Hippocampal formation (tissue), 2 donors: ENCODE data around the gene C9.
"Not testable (repeated sequence)": the region's sequence is repeated elsewhere in the genome, so short reads cannot be mapped to it uniquely, and the experiment has no call there.

Experiments used
- DNase-seq, 2 donors: peaks; one replicate each; lab custom pipeline; 2025; lab: John Stamatoyannopoulos, UW

C9 gene

GRCh38 chr5:39260095-39260494, 104.2 kb downstream of the C9 start:
- DNase-seq = no peak

- DNase-seq = no peak
These were observed 106.7 kb downstream of the C9 start for GRCh38 chr5:39257554-39257953.

- no peak for DNase-seq
These were observed 107.6 kb downstream of the C9 start for GRCh38 chr5:39256477-39257235.

GRCh38 chr5:39255406-39255805, 108.9 kb downstream of the C9 start:
- no peak for DNase-seq

- DNase-seq = no peak
These were observed 109.6 kb downstream of the C9 start for GRCh38 chr5:39254671-39255070.

- DNase-seq = no peak
These were observed 111.1 kb downstream of the C9 start for GRCh38 chr5:39253196-39253595.

GRCh38 chr5:39249564-39250274, 114.6 kb downstream of the C9 start:
- DNase-seq = no peak

GRCh38 chr5:39249069-39249468, 115.2 kb downstream of the C9 start:
- no peak for DNase-seq

GRCh38 chr5:39240750-39241149, 123.5 kb downstream of the C9 start:
- no peak for DNase-seq

- DNase-seq = no peak
These were observed 125.8 kb downstream of the C9 start for GRCh38 chr5:39238366-39239105.

- DNase-seq = no peak
These were observed 127.6 kb downstream of the C9 start for GRCh38 chr5:39236718-39237117.

- no peak for DNase-seq
These were observed 128.6 kb downstream of the C9 start for GRCh38 chr5:39235648-39236047.

- DNase-seq = not testable (repeated sequence)
These were observed 129.8 kb downstream of the C9 start for GRCh38 chr5:39234494-39234893.
